ELF-1 (cell line): Measurements from ENCODE around the gene ADGRL2.
A peak's percentile ranks its signal among the peaks of the same experiment; 100 is the strongest.

ENCODE experiments used
- DNase-seq: peaks from one replicate; pipeline ENCODE4 v3.0.0-alpha.2; 2016; ENCODE audit warnings: low read depth, low spot score

Gene ADGRL2

DNA sequence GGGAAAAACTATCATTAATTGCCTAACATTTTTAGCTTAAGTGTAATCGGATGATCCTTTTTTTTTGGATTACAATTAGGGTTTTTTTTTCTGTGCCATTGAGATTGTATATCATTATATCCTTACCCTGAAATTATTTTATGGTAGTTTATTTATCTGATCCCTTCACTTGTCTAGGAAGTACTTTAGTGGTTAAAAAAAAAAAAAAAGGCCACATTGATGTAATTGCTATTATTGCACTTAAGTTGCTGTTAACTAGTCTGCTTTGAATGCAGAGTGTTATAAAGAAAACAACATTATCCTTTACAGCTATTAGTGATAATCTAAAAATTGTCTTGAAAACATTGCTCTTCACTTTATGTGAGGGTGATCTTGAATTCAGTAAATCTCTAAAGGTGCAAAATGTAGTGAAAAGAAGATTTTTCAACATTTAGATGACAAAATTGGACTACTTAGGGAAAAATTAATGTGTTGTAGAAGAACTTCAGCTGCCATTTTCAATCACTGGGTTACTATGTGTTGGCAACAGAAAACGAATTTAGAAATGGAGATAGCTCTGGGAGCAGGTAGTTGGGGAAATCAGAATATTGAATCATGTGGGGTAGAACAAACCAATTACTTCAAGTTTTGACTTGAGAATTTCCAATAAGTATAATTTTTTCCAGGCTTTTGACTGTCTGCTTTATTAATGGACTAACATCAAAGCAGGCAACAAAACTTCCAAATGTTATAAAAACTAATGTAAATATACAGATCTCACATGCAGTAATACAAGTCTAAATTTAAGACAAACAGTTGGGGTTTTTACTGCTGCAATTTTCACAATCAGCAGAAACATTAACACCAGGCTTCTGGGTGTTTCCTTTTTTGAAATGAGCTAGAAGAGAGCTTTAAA lies 5.0 kb downstream of the ADGRL2 start:
- DNase-seq, result no peak

DNA sequence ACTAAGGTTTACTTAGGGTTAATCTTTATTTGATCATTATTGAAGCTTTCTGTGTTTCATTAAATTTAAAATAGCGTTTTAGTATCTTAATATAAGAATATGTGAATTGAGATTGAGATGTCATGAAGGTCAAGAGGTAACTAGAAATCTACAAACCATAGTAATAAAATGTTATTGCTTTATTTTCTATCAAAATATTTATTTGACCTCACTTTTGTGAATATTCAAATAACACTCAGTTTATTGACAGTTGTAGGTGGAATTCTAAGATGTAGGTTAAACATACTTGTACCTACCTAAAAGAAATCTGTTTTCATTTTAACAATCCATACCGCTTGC lies 5.7 kb downstream of the ADGRL2 start:
- DNase-seq, result no peak

DNA sequence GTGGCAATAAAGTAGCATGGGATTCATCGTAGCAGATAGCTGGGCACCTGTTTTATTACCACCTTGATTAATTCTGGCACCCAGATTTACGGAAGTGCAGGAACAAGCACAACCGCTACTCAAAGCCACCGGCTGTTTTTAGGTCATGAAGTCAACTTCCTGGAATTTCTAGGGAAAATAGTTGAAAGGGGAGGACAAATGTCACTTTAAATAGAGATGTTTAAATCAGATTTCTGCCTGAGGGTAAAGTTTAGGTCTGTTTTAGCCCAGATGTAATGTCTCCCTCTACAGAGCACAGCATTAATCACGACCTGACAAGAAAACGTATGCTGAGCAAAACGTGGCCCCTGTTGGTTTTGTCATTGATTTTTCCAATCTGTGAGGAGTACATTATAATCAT lies 8.0 kb downstream of the ADGRL2 start:
- DNase-seq, result peak; percentile 71

DNA sequence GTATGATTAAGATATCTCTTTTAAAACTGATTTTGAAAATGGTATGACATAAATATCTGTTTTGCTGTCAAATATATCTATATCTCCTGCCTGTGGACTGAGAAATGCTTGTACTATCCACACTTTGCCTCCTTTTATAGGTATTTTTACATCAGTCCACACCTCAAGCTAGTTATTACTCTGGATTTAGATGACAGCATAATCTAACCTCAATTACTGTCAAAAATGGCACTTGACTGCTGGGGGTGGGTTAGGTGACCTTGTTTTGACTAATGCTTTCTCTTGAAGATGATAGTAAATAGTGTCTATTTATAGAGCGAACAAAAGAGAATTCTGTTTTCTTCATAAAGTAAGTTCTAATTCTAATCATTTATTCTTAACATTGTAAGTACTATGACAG lies 9.1 kb downstream of the ADGRL2 start:
- DNase-seq, result no peak

DNA sequence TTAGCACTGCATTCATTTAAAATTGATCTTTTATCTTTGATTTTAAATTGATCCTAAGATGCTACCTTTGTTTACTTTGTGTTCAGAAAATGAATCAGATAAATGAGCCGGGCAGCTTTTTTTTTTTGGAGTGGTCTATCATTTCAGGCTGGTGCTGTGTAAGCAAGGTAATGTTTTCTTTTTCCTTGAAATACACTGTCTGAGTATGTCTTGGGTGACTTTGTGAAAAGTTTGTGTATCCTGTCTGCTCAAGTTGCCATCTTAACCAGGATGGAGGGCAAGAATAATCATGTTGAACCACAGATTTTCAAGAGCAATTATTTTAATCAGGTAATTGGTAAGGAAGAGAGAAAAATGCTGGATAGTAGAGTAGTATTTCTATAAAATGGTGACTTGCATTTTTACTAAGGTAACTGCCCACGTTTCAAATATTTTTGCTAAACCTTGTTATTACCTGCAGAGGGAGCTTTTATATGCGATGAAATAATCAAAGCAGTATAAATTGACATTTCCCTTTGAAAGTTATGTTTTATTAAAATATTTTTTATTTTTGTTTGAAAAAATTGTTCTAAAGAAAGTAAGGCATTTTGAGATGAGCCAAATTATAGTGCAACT lies 11.1 kb downstream of the ADGRL2 start:
- DNase-seq, result no peak

DNA sequence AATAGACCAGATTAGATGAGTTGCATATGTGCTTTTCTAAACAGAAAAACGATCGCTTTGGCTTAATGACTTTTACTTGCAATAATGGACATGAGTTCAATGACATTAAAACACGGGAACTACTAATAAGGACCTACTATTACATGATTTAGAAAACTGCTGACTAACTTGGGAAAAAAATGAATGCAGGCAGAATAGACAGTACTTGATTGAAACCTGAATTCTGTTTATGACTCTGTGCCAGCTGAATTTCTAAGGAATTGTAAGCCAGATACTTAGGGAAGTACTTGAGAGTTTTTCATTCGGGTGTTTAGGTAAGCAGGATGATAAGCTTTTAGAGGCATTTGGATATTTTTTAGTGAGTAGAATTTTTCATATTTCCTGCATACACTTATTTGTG lies 12.0 kb downstream of the ADGRL2 start:
- no peak for DNase-seq

DNA sequence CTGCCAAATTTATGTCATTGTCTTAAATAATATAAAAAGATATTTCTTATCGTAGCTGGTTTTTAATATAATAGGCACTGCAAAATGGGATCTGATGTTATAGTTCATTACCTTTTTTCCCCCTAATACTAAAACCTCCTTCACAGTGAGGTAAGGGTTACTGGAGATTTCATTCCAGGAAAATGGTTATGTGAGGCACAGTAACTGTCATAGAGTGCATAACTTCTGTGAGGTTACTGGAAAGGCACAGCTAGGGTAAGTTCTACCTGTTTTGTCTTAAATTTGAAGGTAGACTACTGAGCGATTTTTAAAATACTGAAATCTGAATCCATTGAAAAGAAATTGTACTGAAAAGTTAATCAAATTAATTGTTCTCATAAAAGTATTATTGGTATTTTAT lies 13.0 kb downstream of the ADGRL2 start:
- no peak for DNase-seq

DNA sequence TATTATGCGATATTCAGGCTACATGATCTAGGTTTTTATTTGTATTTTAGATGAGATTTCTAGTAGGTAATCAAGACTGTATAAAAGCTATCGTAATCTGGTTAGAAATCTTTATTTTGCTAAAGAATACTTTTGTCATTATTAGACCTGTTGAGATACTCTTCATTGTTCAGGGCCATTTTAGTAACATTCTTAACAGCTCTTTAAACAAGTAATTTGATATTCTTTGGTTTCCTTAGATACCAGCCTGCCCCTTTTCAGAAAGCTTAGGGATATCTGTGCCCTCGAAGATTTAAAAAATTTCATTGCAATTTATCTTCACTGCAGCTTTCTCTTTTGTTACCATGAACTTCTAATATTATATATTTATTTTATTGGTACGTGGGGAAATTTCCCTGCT lies 18.9 kb downstream of the ADGRL2 start:
- DNase-seq, result no peak

DNA sequence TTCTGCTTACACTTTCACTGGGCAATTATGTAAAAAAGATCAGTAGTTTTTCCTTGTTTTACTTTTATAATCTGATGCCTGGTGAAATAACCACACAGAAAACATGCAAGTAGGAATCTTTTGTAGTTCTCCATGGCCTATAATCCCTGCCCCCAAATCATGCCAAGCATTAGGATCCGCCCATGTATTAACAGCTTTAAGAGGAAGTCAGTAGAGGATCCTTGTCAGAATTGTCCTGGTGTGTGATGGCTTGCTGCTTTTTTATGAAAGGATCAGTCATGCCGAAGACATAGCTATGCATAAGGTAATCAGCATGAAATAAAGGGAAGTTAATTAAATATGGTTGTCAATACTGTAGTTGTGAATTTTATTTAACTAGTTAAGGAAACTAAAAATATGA lies 20.0 kb downstream of the ADGRL2 start:
- no peak for DNase-seq

DNA sequence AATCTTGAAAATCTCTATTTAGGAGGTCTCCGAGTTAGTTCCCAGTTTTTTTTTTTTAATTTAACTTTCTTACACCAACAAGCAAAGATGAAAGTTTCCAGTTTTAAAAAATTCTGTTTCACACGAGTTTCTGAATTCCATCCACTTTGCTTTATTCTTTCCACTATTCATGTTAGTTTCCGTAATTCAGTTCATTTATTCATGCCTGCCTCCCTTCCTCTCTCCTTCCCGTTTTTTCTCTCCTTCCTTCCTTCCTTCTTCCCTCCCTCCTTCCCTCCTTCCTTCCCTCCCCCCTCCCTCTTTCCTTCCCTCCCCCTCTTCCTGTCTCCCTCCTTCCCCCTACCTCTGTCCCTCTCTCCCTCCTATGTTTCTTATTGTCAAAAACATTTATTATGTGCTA lies 22.3 kb downstream of the ADGRL2 start:
- no peak for DNase-seq

DNA sequence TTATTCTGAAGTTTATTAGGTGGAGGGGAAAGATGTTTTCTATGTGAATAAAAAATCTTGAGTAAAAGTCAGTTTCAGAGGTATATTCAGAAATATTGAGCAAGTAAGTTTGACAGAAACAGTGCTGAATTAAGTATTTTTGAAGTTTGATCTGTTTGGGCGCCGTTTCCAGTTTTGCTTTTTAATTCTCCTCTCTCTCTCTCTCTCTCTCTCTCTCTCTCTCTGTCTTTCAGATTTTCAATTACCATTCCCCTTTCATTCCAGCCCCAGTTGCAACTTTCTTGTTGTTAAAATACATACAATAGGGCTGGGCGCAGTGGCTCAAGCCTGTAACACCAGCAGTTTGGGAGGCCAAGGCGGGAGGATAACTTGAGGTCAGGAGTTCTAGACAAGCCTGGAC lies 24.0 kb downstream of the ADGRL2 start:
- no peak for DNase-seq

DNA sequence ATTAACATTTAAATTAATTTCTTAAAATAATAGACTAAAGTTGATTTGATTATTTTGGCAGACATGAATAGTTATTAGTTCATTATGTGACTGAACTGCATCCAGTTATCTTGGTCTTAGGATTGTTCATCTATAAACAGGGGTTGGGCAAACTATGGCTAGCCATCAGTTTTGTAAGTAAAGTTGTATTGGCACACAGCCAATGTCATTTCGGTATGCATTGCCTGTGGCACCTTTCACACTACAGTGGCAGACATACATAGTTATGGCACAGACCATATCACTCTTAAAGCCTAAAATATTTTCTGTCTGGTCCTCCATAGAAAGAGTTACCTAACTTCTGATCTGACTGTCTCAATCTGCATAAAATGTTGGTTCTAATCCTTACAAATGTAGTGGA lies 27.2 kb downstream of the ADGRL2 start:
- DNase-seq, result no peak

DNA sequence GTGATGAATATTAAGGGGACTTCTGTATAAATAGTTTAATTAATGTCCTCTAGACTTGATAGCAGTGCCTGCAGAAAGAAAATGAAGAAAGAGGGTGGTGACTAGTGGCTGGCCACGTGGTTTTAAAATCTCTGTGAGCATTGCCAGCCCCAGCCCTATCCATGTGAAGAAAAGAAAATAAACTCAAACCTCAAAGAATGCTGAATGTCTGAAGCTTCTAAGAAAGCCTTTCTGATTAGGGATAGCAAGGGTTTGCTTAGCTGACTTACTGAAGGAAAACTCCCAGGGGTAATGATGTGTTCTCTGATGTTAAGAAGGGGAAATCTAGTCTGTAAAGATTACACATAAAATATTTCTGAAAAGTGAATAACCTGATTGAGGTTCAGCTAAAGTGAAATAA lies 31.8 kb downstream of the ADGRL2 start:
- DNase-seq, result no peak

DNA sequence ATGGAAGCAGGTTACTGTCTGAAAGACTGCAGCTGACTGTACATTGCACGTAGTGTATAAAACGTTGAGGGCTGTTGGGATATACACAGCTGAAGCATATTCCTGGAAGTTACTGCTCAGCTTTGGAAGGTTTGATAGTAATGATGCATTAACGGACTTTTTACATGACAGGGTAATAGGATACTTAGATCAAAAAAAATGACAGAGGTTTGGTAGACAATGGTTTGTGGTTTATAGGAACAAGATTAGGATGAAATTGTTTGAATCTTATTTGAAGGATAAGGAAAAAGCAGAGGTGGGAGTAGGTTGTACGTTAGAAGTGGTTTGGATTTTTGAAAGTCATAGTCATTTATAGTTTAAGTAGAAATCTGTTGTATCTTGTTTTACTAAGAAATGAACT lies 33.0 kb downstream of the ADGRL2 start:
- no peak for DNase-seq

DNA sequence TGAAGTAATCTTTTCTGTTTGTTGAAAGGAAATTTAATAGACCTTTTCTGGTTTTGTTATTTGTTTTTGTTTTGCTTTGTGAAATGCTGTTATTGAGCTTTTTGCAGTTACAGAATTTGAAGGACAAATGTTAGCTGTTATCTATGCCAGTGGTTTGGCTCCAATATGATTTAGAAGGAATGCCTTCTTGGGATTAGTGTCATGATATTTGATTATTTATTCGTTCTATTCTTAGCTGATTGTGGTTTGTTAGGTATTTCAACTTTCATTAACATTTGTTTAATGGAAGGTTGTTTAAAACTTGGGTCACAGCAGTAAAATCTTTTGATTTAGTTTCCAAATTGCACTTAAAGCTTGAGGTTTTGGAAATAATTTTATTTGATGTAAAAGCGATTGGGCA lies 33.5 kb downstream of the ADGRL2 start:
- DNase-seq, result no peak

DNA sequence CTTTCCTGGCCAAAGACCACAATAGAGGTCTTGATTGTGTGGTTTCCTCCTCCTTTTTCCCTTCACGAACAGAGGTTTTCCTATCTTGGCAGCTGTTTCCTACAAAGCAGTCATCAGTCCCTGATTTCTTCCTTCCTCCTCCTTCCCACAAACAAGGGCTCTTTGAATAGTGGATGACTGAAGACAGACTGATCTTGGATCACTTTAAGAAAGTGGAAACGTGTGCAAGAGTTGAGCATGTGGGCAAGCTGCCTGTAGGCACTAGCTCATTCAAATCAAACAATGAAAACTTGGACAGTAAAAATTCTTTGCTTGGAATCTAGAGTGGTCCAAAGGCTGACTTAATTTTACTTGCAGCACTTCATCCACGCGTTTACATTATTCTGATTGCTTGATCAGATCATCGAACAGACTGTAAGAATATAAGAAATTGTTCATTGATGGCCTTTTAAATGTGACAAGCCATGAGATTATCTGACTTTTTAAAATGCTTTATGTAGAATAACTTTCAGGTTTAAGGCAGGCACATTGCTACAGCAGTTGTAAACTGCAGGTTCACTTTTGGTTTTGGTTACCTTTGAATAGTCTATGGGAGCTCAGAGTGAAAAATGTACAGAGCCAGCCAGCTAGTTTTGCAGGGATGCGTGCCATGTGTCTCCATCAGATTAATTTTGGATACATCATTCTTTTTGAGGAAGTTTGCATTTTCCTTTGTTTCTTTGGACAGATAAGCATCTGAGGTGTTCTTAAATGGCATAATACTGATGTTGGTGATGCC lies 34.4 kb downstream of the ADGRL2 start:
- DNase-seq, result no peak

DNA sequence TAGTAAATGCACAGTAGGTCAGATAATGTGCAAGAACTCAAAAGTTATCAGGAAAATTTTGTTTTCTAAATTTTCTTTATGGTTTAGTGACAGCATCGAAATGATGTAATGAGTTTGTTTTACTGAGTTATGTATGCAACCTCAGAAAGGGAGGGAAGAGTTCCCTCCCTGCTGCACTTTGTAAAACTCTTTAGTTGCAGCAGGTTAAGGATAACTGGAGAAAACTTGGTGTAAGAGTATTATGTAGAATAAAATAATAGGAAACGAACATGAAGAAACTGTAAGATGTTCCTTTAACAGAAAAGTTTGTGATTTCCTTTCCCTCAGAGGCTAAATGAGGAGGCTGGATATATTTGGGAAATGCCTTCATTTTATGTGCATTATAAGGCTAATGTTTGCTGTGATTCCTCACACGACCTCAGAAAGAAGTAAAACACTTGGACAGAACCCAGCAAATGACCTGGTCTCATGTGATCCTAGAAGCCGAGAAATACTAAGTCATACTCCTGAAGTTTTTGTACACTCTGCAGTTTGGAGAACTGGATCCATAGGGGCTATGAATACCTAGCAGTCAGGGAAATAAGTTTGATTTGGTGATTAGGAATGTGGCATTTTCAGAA lies 35.4 kb downstream of the ADGRL2 start:
- DNase-seq, result no peak

DNA sequence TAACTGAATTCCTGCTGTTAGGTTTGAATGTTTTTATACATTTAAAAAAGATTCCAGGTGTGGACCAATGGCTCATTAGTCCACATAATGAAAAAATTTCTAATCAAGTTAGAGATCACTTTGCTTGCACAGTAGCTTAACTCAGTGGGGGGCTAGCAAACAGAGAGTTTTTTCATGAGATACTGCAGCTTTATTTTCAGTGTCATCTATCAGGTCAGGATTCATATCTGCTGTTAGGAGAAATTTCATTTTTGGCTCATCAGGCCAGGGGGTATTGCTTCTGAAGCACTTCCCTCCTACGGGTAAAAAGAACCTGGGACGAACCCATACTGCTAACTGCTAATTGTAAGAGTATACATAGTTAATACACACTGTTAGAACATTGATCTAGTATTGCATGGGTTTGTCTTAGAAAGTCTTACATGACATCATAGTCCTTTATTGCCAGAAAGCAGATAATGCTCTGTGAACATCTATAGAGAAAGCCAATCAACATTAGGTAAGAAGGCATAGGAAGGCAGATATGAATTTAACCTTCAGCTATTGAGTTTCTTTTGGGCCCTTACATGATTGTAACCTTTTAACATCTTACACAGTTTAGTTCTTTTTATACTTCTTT lies 38.0 kb downstream of the ADGRL2 start:
- DNase-seq, result no peak

DNA sequence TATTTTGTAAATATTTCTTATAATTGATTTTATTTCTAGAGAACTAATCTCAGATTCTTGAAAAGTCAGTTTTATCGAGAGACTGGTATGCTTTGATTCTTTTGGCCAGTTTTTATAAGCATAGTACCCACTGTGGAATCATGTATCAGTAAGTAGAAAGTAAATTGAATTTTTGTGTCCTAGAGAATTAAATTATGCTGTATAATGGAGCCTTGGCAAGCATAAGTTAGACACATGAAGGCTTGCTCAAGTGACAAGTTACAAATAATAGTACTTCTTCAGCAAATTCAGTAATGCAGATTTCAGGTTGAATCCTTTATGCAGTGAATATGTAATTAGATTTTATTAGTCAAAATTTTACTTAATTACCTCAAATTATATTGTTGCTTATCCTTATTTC lies 40.1 kb downstream of the ADGRL2 start:
- DNase-seq, result no peak

DNA sequence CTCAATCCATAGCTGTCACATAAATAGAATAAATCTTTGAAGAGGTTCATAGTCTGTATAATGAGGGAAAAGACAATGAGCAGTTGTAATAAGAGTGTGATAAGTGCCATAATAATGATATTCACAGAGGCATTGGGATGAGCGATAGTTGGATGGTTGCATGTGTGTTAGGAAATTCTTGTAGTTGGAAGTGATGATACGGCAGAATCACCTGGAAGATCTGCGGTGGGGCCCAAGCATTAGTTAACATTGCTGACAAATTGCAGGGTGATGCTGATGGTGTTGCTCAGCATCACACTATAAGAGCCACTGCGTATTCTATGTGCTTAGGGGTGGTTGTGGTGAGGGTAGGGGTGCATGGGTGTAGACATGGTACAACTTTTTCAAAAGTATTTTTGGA lies 41.1 kb downstream of the ADGRL2 start:
- no peak for DNase-seq

DNA sequence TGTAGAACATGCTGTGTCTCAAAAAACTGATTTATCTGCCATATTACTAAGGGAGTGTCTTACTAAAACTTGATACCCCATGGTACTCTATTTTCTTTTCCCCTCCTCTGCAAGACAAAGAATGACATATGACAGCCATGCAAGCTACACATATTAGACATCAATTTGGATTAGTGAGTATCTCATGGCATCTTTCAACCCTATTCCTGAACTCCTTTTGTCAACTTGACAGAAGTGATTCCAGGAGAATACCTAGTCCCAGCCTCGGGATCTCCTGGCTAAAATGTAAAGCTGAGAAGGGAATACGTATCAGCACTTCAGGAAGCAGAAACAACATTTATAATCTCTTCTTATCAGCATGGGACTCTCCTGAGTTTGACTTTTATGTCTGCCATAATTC lies 43.7 kb downstream of the ADGRL2 start:
- DNase-seq, result no peak

DNA sequence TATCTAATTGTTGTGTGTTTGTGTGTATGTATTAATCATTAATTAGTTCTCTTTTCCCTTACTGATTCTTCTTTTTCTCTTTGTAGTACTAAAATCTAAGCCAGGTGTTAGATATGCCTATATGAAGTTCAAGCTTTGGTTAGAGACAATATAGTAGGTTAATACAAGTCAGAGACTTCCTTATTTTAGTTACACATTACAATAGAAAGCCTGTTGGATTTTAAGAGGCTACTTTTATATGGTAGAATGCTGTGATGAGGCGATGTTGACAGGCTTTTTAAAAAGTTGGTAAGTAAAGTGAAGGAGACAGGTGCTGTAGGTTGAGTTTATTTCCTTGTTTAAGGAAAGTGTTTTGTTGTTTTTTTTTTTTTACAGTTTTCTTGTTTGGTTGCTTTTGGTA lies 45.9 kb downstream of the ADGRL2 start:
- DNase-seq, result no peak
